H1 (cell line): ENCODE results near the gene PRKG2. TPM values are rescaled to one million over a fixed set of nuclear protein-coding genes. Genes with fewer than 3 reads are reported as not detected.

Experiments
- CTCF ChIA-PET: fragments of 300-600 bp; sonication (Branson Sonifier 250); formaldehyde crosslinking; loops from one replicate; lab custom pipeline; 2021; ENCODE audit not compliant: partially characterized antibody; lab: Charles Lee
- POLR2A ChIA-PET: fragments of 300-600 bp; sonication (Branson Sonifier 250); formaldehyde crosslinking; loops from one replicate; lab custom pipeline; 2021; ENCODE audit warnings: inconsistent platforms; ENCODE audit not compliant: partially characterized antibody; lab: Charles Lee
- DNase-seq, 2 experiments: peaks; one replicate each; pipeline versions ENCODE4 v3.0.0 to v3.0.0-alpha.2; 2010 to 2022; ENCODE audit warnings: low spot score in 2 of 2, low read depth in 1 of 2, mixed read lengths in 1 of 2
- FAIRE-seq: peaks from 2 replicates; lab custom pipeline; 2011; peaks lifted over from hg19 to GRCh38; lab: Jason Lieb, UNC
- H2AFZ ChIP-seq: 2 replicates; pipeline ENCODE4 v1.8.1; 2012; ENCODE audit warnings: low read length, inconsistent platforms
- H2AK5ac ChIP-seq: 2 replicates; pipeline ENCODE4 v1.6.1; 2013; ENCODE audit warnings: low read depth, low read length
- H2BK120ac ChIP-seq: replicated peaks from 2 replicates; pipeline ENCODE3; 2013; ENCODE audit warnings: low read depth, low read length, inconsistent platforms
- H2BK12ac ChIP-seq: 2 replicates; pipeline ENCODE4 v1.6.1; 2013; ENCODE audit warnings: low read depth, low read length
- H2BK15ac ChIP-seq: 2 replicates; pipeline ENCODE4 v1.6.1; 2013; ENCODE audit warnings: low read length
- H2BK20ac ChIP-seq: 2 replicates; pipeline ENCODE4 v1.6.1; 2013; ENCODE audit warnings: low read length
- H2BK5ac ChIP-seq: 2 replicates; pipeline ENCODE4 v1.6.1; 2013; ENCODE audit warnings: low read depth, low read length
- H3K14ac ChIP-seq: 2 replicates; pipeline ENCODE4 v1.6.1; 2013; ENCODE audit warnings: inconsistent platforms; ENCODE audit not compliant: insufficient read length
- H3K18ac ChIP-seq: 2 replicates; pipeline ENCODE4 v1.6.1; 2013; ENCODE audit warnings: low read length; ENCODE audit errors: extremely low read depth
- H3K23ac ChIP-seq: 2 replicates; pipeline ENCODE4 v1.6.1; 2013; ENCODE audit warnings: inconsistent platforms; ENCODE audit not compliant: insufficient read length
- H3K23me2 ChIP-seq: 2 replicates; pipeline ENCODE4 v1.6.1; 2013; ENCODE audit warnings: low read depth, low read length
- H3K27ac ChIP-seq: 2 replicates; pipeline ENCODE4 v1.6.1; 2011; ENCODE audit warnings: low read depth, low read length, inconsistent platforms
- H3K27me3 ChIP-seq, 4 experiments: replicated peaks in 1 of 4; 1 replicate in 1 of 4; 2 replicates in 3 of 4; pipeline versions ENCODE4 v1.6.1 to v1.8.1; 2011 to 2013; ENCODE audit warnings: low read length in 3 of 4, mild to moderate bottlenecking in 3 of 4, inconsistent platforms in 2 of 4, mixed read lengths in 2 of 4, moderate library complexity in 1 of 4; ENCODE audit not compliant: control insufficient read depth in 3 of 4, insufficient read depth in 3 of 4; ENCODE audit errors: extremely low read depth in 1 of 4
- H3K36me3 ChIP-seq, 4 experiments: 2 replicates each; pipeline versions ENCODE4 v1.6.1 to v1.8.1; 2011 to 2013; ENCODE audit warnings: mild to moderate bottlenecking in 4 of 4, low read length in 3 of 4, moderate library complexity in 2 of 4, control low read depth in 1 of 4, inconsistent platforms in 1 of 4; ENCODE audit not compliant: insufficient read depth in 4 of 4, control insufficient read depth in 2 of 4
- H3K4ac ChIP-seq: replicated peaks from 2 replicates; pipeline ENCODE3; 2013; ENCODE audit warnings: low read length, low read depth, mixed read lengths, inconsistent platforms; ENCODE audit not compliant: insufficient read length
- H3K4me1 ChIP-seq, 4 experiments: replicated peaks in 1 of 4; 1 replicate in 1 of 4; 2 replicates in 3 of 4; pipeline versions ENCODE4 v1.6.1 to v1.8.1; 2011 to 2013; ENCODE audit warnings: low read length in 3 of 4, inconsistent platforms in 2 of 4, mixed read lengths in 1 of 4; ENCODE audit not compliant: insufficient read depth in 4 of 4, control insufficient read depth in 3 of 4
- H3K4me2 ChIP-seq, 2 experiments: 2 replicates each; pipeline versions ENCODE4 v1.6.1 to v1.8.1; 2011 to 2013; ENCODE audit warnings: low read depth in 2 of 2, low read length in 2 of 2, control low read depth in 1 of 2, inconsistent platforms in 1 of 2, mild to moderate bottlenecking in 1 of 2; ENCODE audit not compliant: insufficient read depth in 1 of 2
- H3K4me3 ChIP-seq, 4 experiments: fragments of 200-600, 300-600 bp in 1 of 4; sonication (generic), shearing (Covaris generic), sonication (Bioruptor Twin) in 1 of 4; 2 replicates each; pipeline versions ENCODE4 v1.5.1 to v1.8.1; 2011 to 2016; ENCODE audit warnings: low read length in 4 of 4, low read depth in 3 of 4, control low read depth in 2 of 4, inconsistent platforms in 2 of 4, mild to moderate bottlenecking in 2 of 4, mixed read lengths in 1 of 4, moderate library complexity in 1 of 4; ENCODE audit not compliant: insufficient read depth in 2 of 4; ENCODE audit errors: extremely low read depth in 1 of 4
- H3K56ac ChIP-seq: replicated peaks from 2 replicates; pipeline ENCODE3; 2013; ENCODE audit warnings: low read depth, mild to moderate bottlenecking, mixed read lengths, low read length, inconsistent platforms; ENCODE audit not compliant: insufficient read length
- H3K79me1 ChIP-seq: 2 replicates; pipeline ENCODE4 v1.6.1; 2013; ENCODE audit warnings: low read depth, low read length, control low read depth
- H3K79me2 ChIP-seq, 2 experiments: 2 replicates each; pipeline versions ENCODE4 v1.6.1 to v1.8.1; 2012 to 2013; ENCODE audit warnings: low read length in 2 of 2, mild to moderate bottlenecking in 2 of 2, inconsistent platforms in 1 of 2; ENCODE audit not compliant: insufficient read depth in 2 of 2, control insufficient read depth in 1 of 2
- H3K9ac ChIP-seq, 4 experiments: replicated peaks in 1 of 4; 1 replicate in 1 of 4; 2 replicates in 3 of 4; pipeline versions ENCODE4 v1.6.1 to v1.8.1; 2011 to 2013; ENCODE audit warnings: low read depth in 3 of 4, low read length in 3 of 4, control low read depth in 2 of 4, mild to moderate bottlenecking in 2 of 4, moderate library complexity in 2 of 4, inconsistent platforms in 1 of 4; ENCODE audit errors: extremely low read depth in 1 of 4
- H3K9me3 ChIP-seq, 2 experiments: 2 replicates each; pipeline versions ENCODE4 v1.6.1 to v1.8.1; 2012 to 2013; ENCODE audit warnings: mild to moderate bottlenecking in 2 of 2, moderate library complexity in 2 of 2, control low read depth in 1 of 2, inconsistent platforms in 1 of 2, low read depth in 1 of 2, low read length in 1 of 2, mixed read lengths in 1 of 2; ENCODE audit not compliant: insufficient read depth in 2 of 2
- H4K20me1 ChIP-seq, 2 experiments: replicated peaks in 1 of 2; 2 replicates each; pipeline versions ENCODE3 to v1.8.1; 2011 to 2013; ENCODE audit warnings: inconsistent platforms in 2 of 2, low read length in 2 of 2, mild to moderate bottlenecking in 1 of 2; ENCODE audit not compliant: insufficient read depth in 2 of 2, control insufficient read depth in 1 of 2
- H4K5ac ChIP-seq: 2 replicates; pipeline ENCODE4 v1.6.1; 2013; ENCODE audit warnings: low read length, low read depth, mixed read lengths, inconsistent platforms; ENCODE audit not compliant: insufficient read length
- H4K8ac ChIP-seq: 2 replicates; pipeline ENCODE4 v1.8.0; 2013; ENCODE audit warnings: mild to moderate bottlenecking, moderate library complexity, low read length, inconsistent platforms; ENCODE audit not compliant: insufficient read depth; ENCODE audit errors: extremely low read depth
- H4K91ac ChIP-seq: replicated peaks from 2 replicates; pipeline ENCODE3; 2013; ENCODE audit warnings: low read length, mixed read lengths, inconsistent platforms; ENCODE audit not compliant: insufficient read length
- GTF2F1 ChIP-seq: IDR thresholded peaks from 2 replicates; pipeline ENCODE4 v1.6.1; 2012; ENCODE audit warnings: low read depth, low read length, improper control_type of control experiment, borderline replicate concordance
- RXRA ChIP-seq: IDR thresholded peaks from 2 replicates; pipeline ENCODE4 v1.6.1; 2011; ENCODE audit warnings: low read depth, mild to moderate bottlenecking, low read length, moderate library complexity; ENCODE audit not compliant: insufficient read depth
- SP1 ChIP-seq: IDR thresholded peaks from 2 replicates; pipeline ENCODE4 v1.6.1; 2011; ENCODE audit warnings: low read depth, low read length
- TBP ChIP-seq: IDR thresholded peaks from 2 replicates; pipeline ENCODE4 v1.6.1; 2011; ENCODE audit warnings: low read depth, low read length, improper control_type of control experiment
- WGBS, 2 experiments: shearing (Covaris generic) in 1 of 2; methylation state at CpG; one replicate each; pipeline versions ENCODE4 v1.1.6 to v1.1.7; 2013 to 2015; ENCODE audit warnings: low lambda C conversion rate in 2 of 2, mixed read lengths in 2 of 2, inconsistent platforms in 1 of 2, low coverage in 1 of 2, missing lambda C conversion rate in 1 of 2; ENCODE audit not compliant: insufficient replicate concordance in 2 of 2, insufficient coverage in 1 of 2, insufficient read length in 1 of 2; ENCODE audit errors: extremely low coverage in 1 of 2, missing lambda C conversion rate in 1 of 2; 5-methylcytosine and 5-hydroxymethylcytosine counted together
- polyA plus RNA-seq, 7 experiments: library from polyadenylated mRNA; depleted of rRNA in 3 of 7; stranded (reverse) in 5 of 7; unstranded in 2 of 7; fragments of >200 nt in 5 of 7; fragments of 200-250 nt in 2 of 7; gene quantifications; 1 replicate in 5 of 7; 2 replicates in 1 of 7; 4 replicates in 1 of 7; pipeline versions ENCODE4 v1.2.1 to v1.2.3, GENCODE V29; 2011 to 2013; ENCODE audit warnings: missing spikeins in 2 of 7, mixed read lengths in 2 of 7
- total RNA-seq: library from RNA; stranded (reverse); fragmentation: NEBNext Ultra II Directional; extraction: Animal tissue kit (Norgen Biotek cat#: 25700); gene quantifications from 2 replicates; pipeline ENCODE4 v1.2.1, GENCODE V29; 2021
- TF ChIP-seq, protein P1 (sequence below), 3 experiments: IDR thresholded peaks; 1 replicate in 2 of 3; 2 replicates in 1 of 3; pipeline versions ENCODE4 v1.5.1 to v1.6.1; 2011; ENCODE audit warnings: low read length in 3 of 3, mild to moderate bottlenecking in 3 of 3, inconsistent platforms in 2 of 3, low read depth in 1 of 3, moderate library complexity in 1 of 3; ENCODE audit not compliant: insufficient read depth in 1 of 3; ENCODE audit errors: control extremely low read depth in 1 of 3

PRKG2 gene
- total and polyA plus RNA-seq, 2 of the 8 experiments (the other 6 are each of a cell fraction or from before 2014, with no cell fraction given): 0.45 to 1.2 TPM

DNA sequence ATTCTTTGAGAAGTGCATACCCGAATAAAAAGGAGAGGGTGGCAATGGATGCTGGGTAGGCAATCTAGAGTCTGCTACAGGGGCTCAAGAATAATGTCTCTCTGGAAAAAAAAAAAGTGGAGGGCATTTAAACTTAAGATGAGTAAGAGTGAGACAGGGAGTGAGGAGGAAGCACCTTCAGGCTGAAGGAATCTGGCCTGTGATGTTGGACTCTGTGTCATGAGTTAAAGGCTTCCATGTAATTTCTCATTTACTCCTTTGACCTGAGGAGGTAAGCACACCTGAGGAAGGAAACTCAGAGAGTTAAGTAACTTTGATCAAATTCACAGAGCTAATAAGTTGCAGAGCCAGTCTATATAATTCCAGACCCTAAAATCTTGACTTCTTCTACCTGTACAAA, 3.2 kb upstream of the PRKG2 start:
- Histone ChIP-seq H3K27me3 (peaks cover 21 to 38% (median 33%) of the 10 kb centered on the region in 4 experiments), H2AK5ac (no peak overlapping the region), H3K27ac (no peak overlapping the region), H3K36me3 (no peaks in the 10 kb centered on the region), H3K56ac (no peak overlapping the region), H3K9ac (no peak overlapping the region), H3K23me2 (peaks cover 6% of the 10 kb centered on the region; the same call in 1 of the 2 replicates), H2BK12ac (no peak overlapping the region), H3K4ac (no peak overlapping the region), H2AFZ (no peak overlapping the region), H3K9me3 (no peaks in the 10 kb centered on the region), H2BK20ac (no peak overlapping the region), H3K23ac (no peak overlapping the region), H2BK5ac (no peak overlapping the region), H2BK120ac (no peak overlapping the region), H4K8ac (no peak overlapping the region), H3K79me2 (no peaks in the 10 kb centered on the region), H2BK15ac (no peak overlapping the region), H4K91ac (no peak overlapping the region), H3K18ac (no peak overlapping the region), H3K79me1 (no peaks in the 10 kb centered on the region), H3K4me2 (no peak overlapping the region), H4K20me1 (peaks cover 0 to under 1% of the 10 kb centered on the region in 2 experiments), H3K4me1 (peaks cover 0 to 3% (median 1%) of the 10 kb centered on the region in 4 experiments; a peak in 3 of 7 replicates), H4K5ac (no peak overlapping the region), H3K14ac (no peak overlapping the region), H3K4me3 (no peak overlapping the region)
- CTCF ChIA-PET: no interaction called here
- FAIRE-seq (no peak), DNase-seq (no peak)
- 88% methylated on average over 1 of the region's 1 CpG; no CpG with 5 or more reads in 1 of the 2 experiments for WGBS, 2 experiments
- TF ChIP-seq TBP (no peak), RXRA (no peak), SP1 (no peak), GTF2F1 (no peak)
- TF ChIP-seq, protein P1, sequence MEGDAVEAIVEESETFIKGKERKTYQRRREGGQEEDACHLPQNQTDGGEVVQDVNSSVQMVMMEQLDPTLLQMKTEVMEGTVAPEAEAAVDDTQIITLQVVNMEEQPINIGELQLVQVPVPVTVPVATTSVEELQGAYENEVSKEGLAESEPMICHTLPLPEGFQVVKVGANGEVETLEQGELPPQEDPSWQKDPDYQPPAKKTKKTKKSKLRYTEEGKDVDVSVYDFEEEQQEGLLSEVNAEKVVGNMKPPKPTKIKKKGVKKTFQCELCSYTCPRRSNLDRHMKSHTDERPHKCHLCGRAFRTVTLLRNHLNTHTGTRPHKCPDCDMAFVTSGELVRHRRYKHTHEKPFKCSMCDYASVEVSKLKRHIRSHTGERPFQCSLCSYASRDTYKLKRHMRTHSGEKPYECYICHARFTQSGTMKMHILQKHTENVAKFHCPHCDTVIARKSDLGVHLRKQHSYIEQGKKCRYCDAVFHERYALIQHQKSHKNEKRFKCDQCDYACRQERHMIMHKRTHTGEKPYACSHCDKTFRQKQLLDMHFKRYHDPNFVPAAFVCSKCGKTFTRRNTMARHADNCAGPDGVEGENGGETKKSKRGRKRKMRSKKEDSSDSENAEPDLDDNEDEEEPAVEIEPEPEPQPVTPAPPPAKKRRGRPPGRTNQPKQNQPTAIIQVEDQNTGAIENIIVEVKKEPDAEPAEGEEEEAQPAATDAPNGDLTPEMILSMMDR (IDR thresholded peaks at IDR 0.05; ENCODE audit: control extremely low read depth in 1 of 3, insufficient read depth in 1 of 3, low read depth in 1 of 3, low read length in 3 of 3): no peak
- POLR2A ChIA-PET: no interaction called here
